H1 (cell line): ENCODE measurements around the gene PITPNM1.

Source experiments
- EP300 ChIP-seq, 2 experiments: IDR thresholded peaks; 1 replicate in 1 of 2; 2 replicates in 1 of 2; pipeline ENCODE4 v1.6.1; 2011 to 2012; ENCODE audit warnings: low read depth in 2 of 2, low read length in 2 of 2, mild to moderate bottlenecking in 2 of 2, borderline replicate concordance in 1 of 2, inconsistent platforms in 1 of 2, moderate library complexity in 1 of 2
- PHF8 ChIP-seq: fragments of 200-600 bp; sonication (generic); conservative IDR thresholded peaks from 2 replicates; pipeline ENCODE4 v1.7.1; 2012; ENCODE audit warnings: low read depth, mild to moderate bottlenecking, inconsistent platforms, low read length, moderate library complexity
- TF ChIP-seq, protein P1 (sequence below): IDR thresholded peaks from 2 replicates; pipeline ENCODE4 v1.6.1; 2012; ENCODE audit warnings: inconsistent platforms
- TF ChIP-seq, protein P2 (sequence below), 3 experiments: IDR thresholded peaks; 1 replicate in 2 of 3; 2 replicates in 1 of 3; pipeline versions ENCODE4 v1.5.1 to v1.6.1; 2011; ENCODE audit warnings: low read length in 3 of 3, mild to moderate bottlenecking in 3 of 3, inconsistent platforms in 2 of 3, low read depth in 1 of 3, moderate library complexity in 1 of 3; ENCODE audit not compliant: insufficient read depth in 1 of 3; ENCODE audit errors: control extremely low read depth in 1 of 3

DNA sequence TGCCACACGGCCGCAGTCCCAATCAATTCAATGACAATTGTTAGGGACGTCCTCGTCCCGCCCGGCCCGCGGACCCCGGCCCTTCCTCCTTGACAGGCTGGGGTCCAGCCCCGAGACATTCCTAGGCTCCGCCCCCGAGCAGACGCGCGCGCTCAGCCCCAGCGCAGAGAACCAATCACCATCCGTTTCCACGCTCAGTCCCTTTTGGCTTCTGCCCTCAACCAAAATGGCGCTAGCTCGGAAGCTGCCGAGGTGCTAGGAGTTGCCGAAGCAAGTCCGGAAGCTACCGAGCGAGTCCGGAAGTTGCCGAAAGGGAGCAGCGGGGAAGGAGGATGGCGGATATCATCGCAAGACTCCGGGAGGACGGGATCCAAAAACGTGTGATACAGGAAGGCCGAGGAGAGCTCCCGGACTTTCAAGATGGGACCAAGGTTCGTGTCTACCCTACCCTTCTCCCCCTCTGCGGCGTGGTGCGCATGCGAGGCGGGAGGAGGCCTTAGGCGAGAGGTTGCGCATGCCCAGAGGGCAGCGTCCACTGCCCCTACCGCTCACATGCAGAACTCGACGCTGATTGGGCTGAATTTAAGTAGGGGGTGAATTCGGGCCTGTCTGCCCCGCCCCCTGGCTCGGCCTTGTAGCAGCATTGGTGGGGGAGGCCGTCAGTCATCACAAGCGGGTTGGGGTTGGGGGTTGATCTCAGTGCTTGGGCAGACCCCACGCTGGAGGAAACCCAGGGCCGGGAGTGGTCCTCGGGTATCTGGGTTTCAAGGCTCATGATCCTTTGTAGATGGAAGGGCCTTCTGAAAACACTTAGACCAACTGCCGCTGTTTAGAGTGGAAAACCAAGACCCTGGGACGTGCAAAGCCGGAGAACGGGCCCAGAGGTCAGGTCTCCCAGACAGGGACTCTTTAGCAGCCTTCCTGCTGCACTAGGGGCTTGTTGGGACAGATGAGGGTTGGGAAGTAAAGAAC is 22.1 kb downstream of the PITPNM1 start, which contains the start of gene AIP:
- TF ChIP-seq EP300 (IDR thresholded peaks at IDR 0.05; ENCODE audit: borderline replicate concordance in 1 of 2, low read depth in 2 of 2, low read length in 2 of 2) (no peak), PHF8 (peak; percentile 85)
- TF ChIP-seq, protein P1, sequence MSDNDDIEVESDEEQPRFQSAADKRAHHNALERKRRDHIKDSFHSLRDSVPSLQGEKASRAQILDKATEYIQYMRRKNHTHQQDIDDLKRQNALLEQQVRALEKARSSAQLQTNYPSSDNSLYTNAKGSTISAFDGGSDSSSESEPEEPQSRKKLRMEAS: peak; percentile 100
- TF ChIP-seq, protein P2, sequence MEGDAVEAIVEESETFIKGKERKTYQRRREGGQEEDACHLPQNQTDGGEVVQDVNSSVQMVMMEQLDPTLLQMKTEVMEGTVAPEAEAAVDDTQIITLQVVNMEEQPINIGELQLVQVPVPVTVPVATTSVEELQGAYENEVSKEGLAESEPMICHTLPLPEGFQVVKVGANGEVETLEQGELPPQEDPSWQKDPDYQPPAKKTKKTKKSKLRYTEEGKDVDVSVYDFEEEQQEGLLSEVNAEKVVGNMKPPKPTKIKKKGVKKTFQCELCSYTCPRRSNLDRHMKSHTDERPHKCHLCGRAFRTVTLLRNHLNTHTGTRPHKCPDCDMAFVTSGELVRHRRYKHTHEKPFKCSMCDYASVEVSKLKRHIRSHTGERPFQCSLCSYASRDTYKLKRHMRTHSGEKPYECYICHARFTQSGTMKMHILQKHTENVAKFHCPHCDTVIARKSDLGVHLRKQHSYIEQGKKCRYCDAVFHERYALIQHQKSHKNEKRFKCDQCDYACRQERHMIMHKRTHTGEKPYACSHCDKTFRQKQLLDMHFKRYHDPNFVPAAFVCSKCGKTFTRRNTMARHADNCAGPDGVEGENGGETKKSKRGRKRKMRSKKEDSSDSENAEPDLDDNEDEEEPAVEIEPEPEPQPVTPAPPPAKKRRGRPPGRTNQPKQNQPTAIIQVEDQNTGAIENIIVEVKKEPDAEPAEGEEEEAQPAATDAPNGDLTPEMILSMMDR (IDR thresholded peaks at IDR 0.05; ENCODE audit: control extremely low read depth in 1 of 3, insufficient read depth in 1 of 3, low read depth in 1 of 3, low read length in 3 of 3): peak in 1 of 3 experiments; percentile 8; a peak in 1 of 4 replicates
